ENCODE results near the gene ZFYVE9. TPM values are rescaled to one million over a fixed set of nuclear protein-coding genes. Genes with fewer than 3 reads are reported as not detected.

The ZFYVE9 gene
- total and polyA plus RNA-seq, 2 of the 8 experiments (the other 6 are each of a cell fraction or from before 2014, with no cell fraction given), result 5.8 to 26.5 TPM

DNA sequence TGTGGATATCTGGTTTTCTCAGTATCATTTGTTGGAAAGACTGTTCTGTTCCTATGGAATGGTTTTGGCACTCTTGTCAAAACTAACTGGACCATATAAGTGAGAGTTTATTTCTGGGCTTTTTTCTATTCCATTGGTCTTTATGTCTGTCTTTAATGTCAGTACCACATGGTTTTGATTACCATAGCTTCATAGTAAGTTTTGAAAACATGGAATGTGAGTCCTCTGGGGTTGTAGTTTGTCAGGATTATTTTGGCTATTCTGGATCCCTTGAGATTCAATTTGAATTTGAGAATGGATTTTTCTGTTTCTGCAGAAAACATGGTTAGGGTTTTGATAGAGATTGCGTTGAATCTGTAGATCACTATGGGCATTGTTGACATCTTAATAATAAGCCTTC lies 107.9 kb downstream of the ZFYVE9 start:
- no peak overlapping the region for H2BK20ac ChIP-seq (ENCODE audit: low read length)
- no peak overlapping the region for H3K9ac ChIP-seq (replicated peaks in 1 of 4; ENCODE audit: extremely low read depth in 1 of 4, low read depth in 3 of 4, low read length in 3 of 4)
- no peak overlapping the region for H2BK120ac ChIP-seq (replicated peaks; ENCODE audit: low read depth, low read length)
- no peak overlapping the region for H4K5ac ChIP-seq (ENCODE audit: insufficient read length, low read depth, low read length)
- H3K18ac ChIP-seq (ENCODE audit: extremely low read depth, low read length), result no peak overlapping the region
- no peak overlapping the region for H2BK12ac ChIP-seq (ENCODE audit: low read depth, low read length)
- H3K36me3 ChIP-seq (ENCODE audit: control insufficient read depth in 2 of 4, insufficient read depth in 4 of 4, low read length in 3 of 4), result no peaks in the 10 kb centered on the region
- ChIA-PET POLR2A (ENCODE audit: partially characterized antibody) (no interaction called here), CTCF (ENCODE audit: partially characterized antibody) (no interaction called here)
- TF ChIP-seq POLR2A (IDR thresholded peaks at IDR 0.05; ENCODE audit: control extremely low read depth in 1 of 2, low read depth in 2 of 2, low read length in 2 of 2) (no peak), CBX8 (IDR thresholded peaks at IDR 0.05; ENCODE audit: borderline replicate concordance, low read depth, low read length) (no peak), NANOG (IDR thresholded peaks at IDR 0.05; ENCODE audit: insufficient read depth, low read depth, low read length, poor library complexity, severe bottlenecking) (no peak)
- H3K4me1 ChIP-seq (replicated peaks in 1 of 4; ENCODE audit: control insufficient read depth in 3 of 4, insufficient read depth in 4 of 4, low read length in 3 of 4), result no peaks in the 10 kb centered on the region
- no peaks in the 10 kb centered on the region for H4K20me1 ChIP-seq (replicated peaks in 1 of 2; ENCODE audit: control insufficient read depth in 1 of 2, insufficient read depth in 2 of 2, low read length in 2 of 2)
- no peak overlapping the region for H2AFZ ChIP-seq (ENCODE audit: low read length)
- no peak overlapping the region for H4K8ac ChIP-seq (ENCODE audit: extremely low read depth, insufficient read depth, low read length)
- no peak overlapping the region for H2BK5ac ChIP-seq (ENCODE audit: low read depth, low read length)
- no peak overlapping the region for H3K14ac ChIP-seq (ENCODE audit: insufficient read length)
- no peak overlapping the region for H2BK15ac ChIP-seq (ENCODE audit: low read length)
- H2AK5ac ChIP-seq (ENCODE audit: low read depth, low read length), result no peak overlapping the region
- H3K79me2 ChIP-seq (ENCODE audit: control insufficient read depth in 1 of 2, insufficient read depth in 2 of 2, low read length in 2 of 2), result no peaks in the 10 kb centered on the region; a peak in 1 of 4 replicates
- no peak for FAIRE-seq
- no peak overlapping the region for H3K4me2 ChIP-seq (ENCODE audit: insufficient read depth in 1 of 2, low read depth in 2 of 2, low read length in 2 of 2)
- H3K27me3 ChIP-seq (replicated peaks in 1 of 4; ENCODE audit: control insufficient read depth in 3 of 4, extremely low read depth in 1 of 4, insufficient read depth in 3 of 4, low read length in 3 of 4), result no peaks in the 10 kb centered on the region
- H3K23ac ChIP-seq (ENCODE audit: insufficient read length), result no peak overlapping the region
- H4K91ac ChIP-seq (replicated peaks; ENCODE audit: insufficient read length, low read length), result no peak overlapping the region
- H3K56ac ChIP-seq (replicated peaks; ENCODE audit: insufficient read length, low read depth, low read length), result no peak overlapping the region
- H3K27ac ChIP-seq (ENCODE audit: low read depth, low read length), result no peak overlapping the region
- H3K9me3 ChIP-seq (ENCODE audit: insufficient read depth in 2 of 2, low read depth in 1 of 2, low read length in 1 of 2), result no peaks in the 10 kb centered on the region
- DNase-seq (ENCODE audit: low read depth in 1 of 2, low spot score in 2 of 2), result no peak
- WGBS, 2 experiments (ENCODE audit: extremely low coverage in 1 of 2, insufficient coverage in 1 of 2, insufficient read length in 1 of 2, insufficient replicate concordance in 2 of 2, low coverage in 1 of 2, low lambda C conversion rate in 2 of 2, missing lambda C conversion rate in 1 of 2), result 96% methylated on average over 1 of the region's 1 CpG; no CpG with 5 or more reads in 1 of the 2 experiments
- H3K23me2 ChIP-seq (ENCODE audit: low read depth, low read length), result no peaks in the 10 kb centered on the region; the same call in 1 of the 2 replicates
- no peak overlapping the region for H3K4me3 ChIP-seq (ENCODE audit: extremely low read depth in 1 of 4, insufficient read depth in 2 of 4, low read depth in 3 of 4, low read length in 4 of 4)
- H3K79me1 ChIP-seq (ENCODE audit: low read depth, low read length), result no peaks in the 10 kb centered on the region
- H3K4ac ChIP-seq (replicated peaks; ENCODE audit: insufficient read length, low read depth, low read length), result no peak overlapping the region

Measured in H1 (cell line).